ENCODE data around the gene COL18A1.

- TF ChIP-seq, protein P1, sequence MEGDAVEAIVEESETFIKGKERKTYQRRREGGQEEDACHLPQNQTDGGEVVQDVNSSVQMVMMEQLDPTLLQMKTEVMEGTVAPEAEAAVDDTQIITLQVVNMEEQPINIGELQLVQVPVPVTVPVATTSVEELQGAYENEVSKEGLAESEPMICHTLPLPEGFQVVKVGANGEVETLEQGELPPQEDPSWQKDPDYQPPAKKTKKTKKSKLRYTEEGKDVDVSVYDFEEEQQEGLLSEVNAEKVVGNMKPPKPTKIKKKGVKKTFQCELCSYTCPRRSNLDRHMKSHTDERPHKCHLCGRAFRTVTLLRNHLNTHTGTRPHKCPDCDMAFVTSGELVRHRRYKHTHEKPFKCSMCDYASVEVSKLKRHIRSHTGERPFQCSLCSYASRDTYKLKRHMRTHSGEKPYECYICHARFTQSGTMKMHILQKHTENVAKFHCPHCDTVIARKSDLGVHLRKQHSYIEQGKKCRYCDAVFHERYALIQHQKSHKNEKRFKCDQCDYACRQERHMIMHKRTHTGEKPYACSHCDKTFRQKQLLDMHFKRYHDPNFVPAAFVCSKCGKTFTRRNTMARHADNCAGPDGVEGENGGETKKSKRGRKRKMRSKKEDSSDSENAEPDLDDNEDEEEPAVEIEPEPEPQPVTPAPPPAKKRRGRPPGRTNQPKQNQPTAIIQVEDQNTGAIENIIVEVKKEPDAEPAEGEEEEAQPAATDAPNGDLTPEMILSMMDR (IDR thresholded peaks at IDR 0.05): no peak
- no peak for TF ChIP-seq EZH2 (IDR thresholded peaks at IDR 0.05)
Observed at GRCh38 chr21:45512626-45513002, 107.6 kb downstream of the COL18A1 start.
